GM23338 (cell line): ENCODE measurements around the gene TSC2. TPM values are rescaled to one million over a fixed set of nuclear protein-coding genes. Genes with fewer than 3 reads are reported as not detected.

Source experiments
- ATAC-seq: fragments of 200-7000 bp; cut with Tn5 transposase; 3 replicates; pipeline ENCODE4 v1.9.1; 2020
- DNase-seq: peaks from one replicate; pipeline ENCODE4 v3.0.0-alpha.2; 2015; ENCODE audit warnings: low spot score
- H2AFZ ChIP-seq: fragments of 200-600 bp; sonication (generic); 2 replicates; pipeline ENCODE4 v1.8.0; 2016; ENCODE audit warnings: antibody characterized with exemption, mild to moderate bottlenecking, moderate library complexity
- H3F3A ChIP-seq: fragments of 200-600 bp; sonication (generic); replicated peaks from 2 replicates; pipeline ENCODE4 v1.8.0; 2017; ENCODE audit warnings: antibody characterized with exemption, mixed run types, low read depth
- H3K27ac ChIP-seq: fragments of 200-600 bp; sonication (generic); 2 replicates; pipeline ENCODE4 v1.6.1; 2016; ENCODE audit warnings: low read depth
- H3K27me3 ChIP-seq: fragments of 200-600 bp; sonication (generic); 2 replicates; pipeline ENCODE4 v1.8.0; 2016; ENCODE audit warnings: mild to moderate bottlenecking, mixed run types, moderate library complexity; ENCODE audit not compliant: insufficient read depth
- H3K36me3 ChIP-seq: fragments of 200-600 bp; sonication (generic); 2 replicates; pipeline ENCODE4 v1.8.0; 2016; ENCODE audit warnings: mild to moderate bottlenecking; ENCODE audit not compliant: insufficient read depth
- H3K4me1 ChIP-seq: fragments of 200-600 bp; sonication (generic); 2 replicates; pipeline ENCODE4 v1.8.0; 2016; ENCODE audit warnings: mild to moderate bottlenecking, moderate library complexity; ENCODE audit not compliant: insufficient read depth
- H3K4me2 ChIP-seq: fragments of 200-600 bp; sonication (generic); 2 replicates; pipeline ENCODE4 v1.7.1; 2017; ENCODE audit warnings: mixed run types
- H3K4me3 ChIP-seq: fragments of 200-600 bp; sonication (generic); 2 replicates; pipeline ENCODE4 v1.6.1; 2016; ENCODE audit warnings: mixed run types
- H3K79me2 ChIP-seq: fragments of 200-600 bp; sonication (generic); replicated peaks from 2 replicates; pipeline ENCODE4 v1.8.0; 2017; ENCODE audit warnings: mild to moderate bottlenecking; ENCODE audit not compliant: insufficient read depth
- H3K9me2 ChIP-seq: fragments of 200-600 bp; sonication (generic); 2 replicates; pipeline ENCODE4 v1.8.0; 2017; ENCODE audit not compliant: insufficient read depth
- H4K20me1 ChIP-seq: fragments of 200-600 bp; sonication (generic); replicated peaks from 2 replicates; pipeline ENCODE4 v1.8.0; 2017; ENCODE audit warnings: mild to moderate bottlenecking; ENCODE audit not compliant: insufficient read depth
- H3K27ac Mint-ChIP-seq: 2 replicates; pipeline ENCODE4 v1.8.0; 2020; ENCODE audit warnings: inconsistent platforms, mild to moderate bottlenecking, moderate library complexity, mixed read lengths
- H3K27me3 Mint-ChIP-seq: 3 replicates; pipeline ENCODE4 v1.8.0; 2022; ENCODE audit warnings: low read depth, mild to moderate bottlenecking, moderate library complexity, mixed read lengths, inconsistent platforms; ENCODE audit not compliant: insufficient read depth, poor library complexity
- H3K36me3 Mint-ChIP-seq: 3 replicates; pipeline ENCODE4 v1.8.0; 2021; ENCODE audit warnings: low read depth, mild to moderate bottlenecking, inconsistent platforms, moderate library complexity, mixed read lengths
- H3K4me1 Mint-ChIP-seq: 3 replicates; pipeline ENCODE4 v1.8.0; 2020; ENCODE audit warnings: mild to moderate bottlenecking, inconsistent platforms, mixed read lengths
- H3K4me3 Mint-ChIP-seq: 3 replicates; pipeline ENCODE4 v1.8.0; 2021; ENCODE audit warnings: moderate library complexity, mild to moderate bottlenecking, inconsistent platforms, mixed read lengths
- H3K9me3 Mint-ChIP-seq: 3 replicates; pipeline ENCODE4 v1.8.0; 2020; ENCODE audit warnings: moderate library complexity, mild to moderate bottlenecking, inconsistent platforms, mixed read lengths
- CTCF ChIP-seq, 2 experiments: fragments of 200-600 bp in 1 of 2; sonication (generic) in 1 of 2; conservative IDR thresholded peaks; 2 replicates each; pipeline versions ENCODE4 v1.5.1 to v1.6.1; 2016 to 2017; ENCODE audit warnings: antibody characterized with exemption in 2 of 2, low read depth in 2 of 2, mild to moderate bottlenecking in 2 of 2, moderate library complexity in 1 of 2
- ETS1 ChIP-seq: IDR thresholded peaks from 2 replicates; pipeline ENCODE4 v1.6.1; 2016; ENCODE audit warnings: antibody characterized with exemption
- EZH2phosphoT487 ChIP-seq: fragments of 200-600 bp; sonication (generic); IDR thresholded peaks from one replicate; pipeline ENCODE4 v1.8.1; 2018; ENCODE audit warnings: antibody characterized with exemption; ENCODE audit not compliant: unreplicated experiment
- JUNB ChIP-seq: IDR thresholded peaks from one replicate; pipeline ENCODE4 v1.6.1; 2016; ENCODE audit warnings: antibody characterized with exemption; ENCODE audit not compliant: unreplicated experiment
- POLR2AphosphoS5 ChIP-seq: IDR thresholded peaks from 2 replicates; pipeline ENCODE4 v1.6.1; 2016; ENCODE audit warnings: antibody characterized with exemption, low read depth
- STAT1 ChIP-seq: IDR thresholded peaks from one replicate; pipeline ENCODE4 v1.6.1; 2016; ENCODE audit warnings: antibody characterized with exemption; ENCODE audit not compliant: unreplicated experiment
- polyA plus RNA-seq: library from polyadenylated mRNA; unstranded; fragments of >200 nt; fragmentation: Nextera tagmentation; extraction: Ambion mirVana; gene quantifications from 2 replicates; pipeline ENCODE4 v1.2.1, GENCODE V29; 2016
- total RNA-seq: library from RNA; depleted of rRNA; stranded (reverse); fragments of >200 nt; shearing (Covaris generic); gene quantifications from 2 replicates; pipeline ENCODE4 v1.2.3, GENCODE V29; 2014

TSC2 gene
- total and polyA plus RNA-seq, 2 experiments from 2014 or later = 40.5 to 93.0 TPM

DNA sequence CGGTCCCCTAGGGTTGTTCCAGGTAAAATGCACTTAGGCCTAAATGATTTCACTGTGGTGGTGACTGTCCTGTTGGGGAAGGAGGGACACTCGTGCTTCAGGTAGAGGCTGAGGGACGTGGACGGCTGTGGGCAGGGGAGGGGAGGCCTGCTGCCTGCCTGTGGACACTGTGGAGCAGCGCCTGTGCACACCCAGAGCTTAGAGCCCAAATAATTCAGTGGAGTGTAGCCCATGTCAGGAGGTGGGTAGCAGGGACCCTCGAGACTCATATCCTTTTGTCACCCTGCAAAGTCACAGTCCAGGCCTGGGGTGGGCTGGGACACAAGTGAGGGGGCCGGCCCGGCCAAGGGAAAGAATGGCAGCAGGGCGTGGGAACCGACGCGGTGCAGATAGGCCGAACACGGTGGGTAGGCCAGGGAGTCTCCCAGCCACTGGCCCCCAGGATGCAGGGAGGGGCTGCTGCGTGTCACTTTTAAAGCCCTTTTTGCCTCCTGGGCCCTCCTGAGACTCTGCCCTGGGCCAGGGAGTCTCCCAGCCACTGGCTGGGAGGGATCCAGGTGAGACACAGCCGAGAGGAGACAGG, 21.8 kb upstream of the TSC2 start:
- Histone ChIP-seq H4K20me1 (no peaks in the 10 kb centered on the region), H2AFZ (no peak overlapping the region), H3K4me3 (peak overlapping the region; percentile 46), H3K4me2 (peak overlapping the region; percentile 73; the same call in 1 of the 2 replicates), H3K27me3 (peaks cover 48% of the 10 kb centered on the region), H3K79me2 (no peaks in the 10 kb centered on the region), H3K27ac (no peak overlapping the region), H3K9me2 (no peaks in the 10 kb centered on the region), H3K36me3 (no peaks in the 10 kb centered on the region), H3K4me1 (no peaks in the 10 kb centered on the region; the same call in 1 of the 2 replicates), H3F3A (peaks cover 5% of the 10 kb centered on the region)
- no peaks in the 10 kb centered on the region for H3K9me3 Mint-ChIP-seq
- no peak for TF ChIP-seq STAT1
- TF ChIP-seq JUNB = no peak
- TF ChIP-seq EZH2phosphoT487 = no peak
- TF ChIP-seq POLR2AphosphoS5 = no peak
- H3K27ac Mint-ChIP-seq = no peak overlapping the region
- DNase-seq (no peak), ATAC-seq (no peak)
- peaks cover 3% of the 10 kb centered on the region; the same call in 1 of the 3 replicates for H3K36me3 Mint-ChIP-seq
- H3K4me1 Mint-ChIP-seq = peaks cover 12% of the 10 kb centered on the region
- peak overlapping the region; percentile 56; the same call in 2 of the 3 replicates for H3K4me3 Mint-ChIP-seq
- H3K27me3 Mint-ChIP-seq = peaks cover 28% of the 10 kb centered on the region

DNA sequence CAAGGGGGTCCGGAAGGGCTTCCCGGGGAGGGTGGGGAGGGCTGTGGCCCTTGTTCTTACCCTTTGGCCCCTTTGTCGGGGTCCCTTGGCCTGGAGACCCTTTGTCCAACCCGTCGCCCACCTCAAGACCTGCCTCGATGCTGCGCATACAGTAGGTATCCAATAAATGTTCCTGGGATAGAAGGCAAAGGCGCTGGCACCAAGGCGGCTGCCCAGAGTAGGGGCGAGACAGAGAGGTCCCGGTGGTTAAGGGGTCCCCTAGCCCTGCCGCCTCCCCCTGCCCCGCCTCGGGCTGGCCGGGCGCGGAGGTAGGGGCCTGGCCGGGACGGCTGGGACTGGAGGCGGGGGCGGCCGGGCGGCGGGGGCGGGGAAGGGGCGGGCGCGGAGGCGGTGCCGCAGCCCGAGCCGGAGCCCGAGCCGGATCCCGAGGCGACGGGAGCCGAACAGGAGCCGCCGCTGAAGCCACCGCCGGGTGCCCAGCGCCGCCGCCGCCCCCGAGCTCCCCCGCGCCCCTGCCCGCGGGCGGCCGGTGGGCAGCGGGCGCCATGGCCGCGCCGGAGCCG, 21.2 kb upstream of the TSC2 start, which contains the start of gene NHERF2:
Gene NHERF2 (plus strand): TSS at position 442 of the 563 bp plus-strand sequence. CDS start 104 bp downstream, at position 546.
- no peaks in the 10 kb centered on the region for H3K79me2 ChIP-seq
- H3F3A ChIP-seq = peaks cover 5% of the 10 kb centered on the region
- Mint-ChIP-seq H3K27ac (no peak within 1 kb of the TSS), H3K4me3 (peak within 1 kb of the TSS; percentile 81), H3K4me1 (peaks cover 12% of the 10 kb centered on the region), H3K36me3 (peaks cover 3% of the 10 kb centered on the region; the same call in 1 of the 3 replicates), H3K27me3 (peaks cover 22% of the 10 kb centered on the region), H3K9me3 (no peaks in the 10 kb centered on the region)
- peak; percentile 6 for ATAC-seq
- H3K4me3 ChIP-seq = peak within 1 kb of the TSS; percentile 60
- TF ChIP-seq ETS1 (no peak), STAT1 (no peak), POLR2AphosphoS5 (no peak), CTCF (conservative IDR thresholded peaks at IDR 0.05; ENCODE audit: low read depth in 2 of 2) (no peak)
- peaks cover 43% of the 10 kb centered on the region for H3K27me3 ChIP-seq
- H3K4me1 ChIP-seq = no peaks in the 10 kb centered on the region; the same call in 1 of the 2 replicates
- H3K4me2 ChIP-seq = peak within 1 kb of the TSS; percentile 85
- H4K20me1 ChIP-seq = no peaks in the 10 kb centered on the region
- peak; percentile 53 for DNase-seq
- no peaks in the 10 kb centered on the region for H3K36me3 ChIP-seq
- no peak within 1 kb of the TSS for H3K27ac ChIP-seq
- H2AFZ ChIP-seq = peak within 1 kb of the TSS; percentile 72; the same call in 1 of the 2 replicates
- H3K9me2 ChIP-seq = no peaks in the 10 kb centered on the region
